ENCODE measurements around the gene RANBP17. TPM values are rescaled to one million over a fixed set of nuclear protein-coding genes. Genes with fewer than 3 reads are reported as not detected.

The RANBP17 gene
- total and polyA plus RNA-seq, 2 donors (not counting 1 experiment from before 2014, with no cell fraction given): 3.1 to 3.5 TPM

DNA sequence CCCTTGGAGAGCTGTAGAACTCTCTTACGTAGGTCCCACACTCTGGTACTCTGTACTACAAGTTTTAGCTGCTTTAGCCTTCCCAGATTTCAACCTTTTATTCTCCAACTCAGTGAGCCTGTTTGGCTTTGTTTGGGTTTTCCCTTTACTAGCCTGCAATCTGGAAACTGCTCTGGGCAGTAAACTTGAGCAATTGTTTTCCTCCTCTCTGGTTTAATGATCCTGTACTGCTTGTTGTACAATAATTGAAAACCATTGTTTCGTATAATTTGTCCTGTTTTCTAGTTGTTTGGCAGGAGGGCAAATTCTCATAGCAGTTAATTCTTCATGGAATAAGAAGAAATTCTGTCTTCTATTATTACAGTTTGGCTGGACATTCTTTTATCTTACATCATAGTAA, 384.4 kb downstream of the RANBP17 start:
- Histone ChIP-seq H3K27ac (ENCODE audit: insufficient read depth, low read length) (no peak overlapping the region), H4K20me1 (ENCODE audit: control insufficient read depth, extremely low read depth, insufficient read depth, low read length) (no peaks in the 10 kb centered on the region), H3K79me2 (ENCODE audit: control insufficient read depth, insufficient read depth, low read length) (no peaks in the 10 kb centered on the region), H3K9me3 (ENCODE audit: control insufficient read depth, insufficient read depth, low read depth, low read length) (no peaks in the 10 kb centered on the region), H3K36me3 (ENCODE audit: control insufficient read depth, insufficient read depth, low read length) (no peaks in the 10 kb centered on the region), H3K4me3 (replicated peaks in 1 of 4; ENCODE audit: control extremely low read depth in 1 of 4, insufficient read depth in 1 of 4, low read depth in 3 of 4, low read length in 4 of 4) (no peak overlapping the region), H3K27me3 (ENCODE audit: control insufficient read depth, insufficient read depth, low read length) (no peaks in the 10 kb centered on the region), H3K9ac (ENCODE audit: insufficient read depth, low read length) (no peak overlapping the region), H3K4me2 (ENCODE audit: extremely low read depth, insufficient read depth, low read length) (no peak overlapping the region), H3K4me1 (ENCODE audit: control insufficient read depth, extremely low read depth, insufficient read depth, low read length) (no peaks in the 10 kb centered on the region), H2AFZ (ENCODE audit: low read length) (no peak overlapping the region)
- TF ChIP-seq, protein P1, sequence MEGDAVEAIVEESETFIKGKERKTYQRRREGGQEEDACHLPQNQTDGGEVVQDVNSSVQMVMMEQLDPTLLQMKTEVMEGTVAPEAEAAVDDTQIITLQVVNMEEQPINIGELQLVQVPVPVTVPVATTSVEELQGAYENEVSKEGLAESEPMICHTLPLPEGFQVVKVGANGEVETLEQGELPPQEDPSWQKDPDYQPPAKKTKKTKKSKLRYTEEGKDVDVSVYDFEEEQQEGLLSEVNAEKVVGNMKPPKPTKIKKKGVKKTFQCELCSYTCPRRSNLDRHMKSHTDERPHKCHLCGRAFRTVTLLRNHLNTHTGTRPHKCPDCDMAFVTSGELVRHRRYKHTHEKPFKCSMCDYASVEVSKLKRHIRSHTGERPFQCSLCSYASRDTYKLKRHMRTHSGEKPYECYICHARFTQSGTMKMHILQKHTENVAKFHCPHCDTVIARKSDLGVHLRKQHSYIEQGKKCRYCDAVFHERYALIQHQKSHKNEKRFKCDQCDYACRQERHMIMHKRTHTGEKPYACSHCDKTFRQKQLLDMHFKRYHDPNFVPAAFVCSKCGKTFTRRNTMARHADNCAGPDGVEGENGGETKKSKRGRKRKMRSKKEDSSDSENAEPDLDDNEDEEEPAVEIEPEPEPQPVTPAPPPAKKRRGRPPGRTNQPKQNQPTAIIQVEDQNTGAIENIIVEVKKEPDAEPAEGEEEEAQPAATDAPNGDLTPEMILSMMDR (conservative IDR thresholded peaks at IDR 0.05 in 1 of 2, IDR thresholded peaks at IDR 0.05 in 1 of 2; ENCODE audit: low read depth in 1 of 2, low read length in 2 of 2): no peak
- TF ChIP-seq EZH2 (IDR thresholded peaks at IDR 0.05; ENCODE audit: low read length, missing control alignments): no peak
- DNase-seq (ENCODE audit: low read depth in 2 of 2): no peak

DNA sequence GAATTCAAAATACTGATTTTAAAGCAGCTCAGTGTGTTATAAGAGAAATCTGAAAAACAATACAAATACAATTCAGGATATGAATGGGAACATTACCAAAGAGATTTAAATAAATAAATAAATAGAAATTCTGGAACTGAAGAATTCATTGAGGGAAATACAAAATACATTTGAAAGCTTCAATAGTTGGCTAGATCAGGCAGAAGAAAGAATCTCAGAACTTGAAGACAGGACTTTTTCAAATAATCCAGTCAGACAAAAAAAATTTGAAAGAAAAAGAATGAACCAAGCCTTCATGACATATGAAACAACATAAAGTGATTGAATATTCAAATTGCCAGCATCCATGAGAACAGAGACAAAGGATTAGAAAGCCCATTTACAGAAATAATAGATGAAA, 387.6 kb downstream of the RANBP17 start:
- Histone ChIP-seq H3K79me2 (ENCODE audit: control insufficient read depth, insufficient read depth, low read length) (no peaks in the 10 kb centered on the region), H2AFZ (ENCODE audit: low read length) (no peak overlapping the region), H3K4me1 (ENCODE audit: control insufficient read depth, extremely low read depth, insufficient read depth, low read length) (no peaks in the 10 kb centered on the region), H3K9ac (ENCODE audit: insufficient read depth, low read length) (no peak overlapping the region), H3K27ac (ENCODE audit: insufficient read depth, low read length) (no peak overlapping the region), H3K9me3 (ENCODE audit: control insufficient read depth, insufficient read depth, low read depth, low read length) (no peaks in the 10 kb centered on the region), H3K4me3 (replicated peaks in 1 of 4; ENCODE audit: control extremely low read depth in 1 of 4, insufficient read depth in 1 of 4, low read depth in 3 of 4, low read length in 4 of 4) (no peak overlapping the region), H3K27me3 (ENCODE audit: control insufficient read depth, insufficient read depth, low read length) (no peaks in the 10 kb centered on the region), H4K20me1 (ENCODE audit: control insufficient read depth, extremely low read depth, insufficient read depth, low read length) (no peaks in the 10 kb centered on the region), H3K4me2 (ENCODE audit: extremely low read depth, insufficient read depth, low read length) (no peak overlapping the region), H3K36me3 (ENCODE audit: control insufficient read depth, insufficient read depth, low read length) (no peaks in the 10 kb centered on the region)
- no peak for TF ChIP-seq EZH2 (IDR thresholded peaks at IDR 0.05; ENCODE audit: low read length, missing control alignments)
- TF ChIP-seq, protein P1 (conservative IDR thresholded peaks at IDR 0.05 in 1 of 2, IDR thresholded peaks at IDR 0.05 in 1 of 2; ENCODE audit: low read depth in 1 of 2, low read length in 2 of 2): no peak
- no peak for DNase-seq (ENCODE audit: low read depth in 2 of 2)

DNA sequence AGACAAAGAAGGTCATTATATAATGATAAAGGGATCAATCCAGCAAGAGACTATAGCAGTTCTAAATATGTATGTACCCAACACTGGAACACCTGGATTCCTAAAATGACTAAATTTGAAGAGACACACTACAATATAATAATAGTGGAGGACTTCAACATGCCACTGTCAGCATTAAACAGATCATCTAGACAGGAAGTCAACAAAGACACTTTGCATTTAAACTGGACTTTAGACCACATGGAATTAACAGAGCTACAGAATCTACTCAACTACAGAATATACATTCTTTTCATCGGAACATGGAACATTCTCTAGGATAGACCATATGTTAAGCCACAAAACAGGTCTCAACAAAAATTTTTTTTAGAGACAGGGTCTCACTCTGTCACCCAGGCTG, 388.9 kb downstream of the RANBP17 start:
- DNase-seq (ENCODE audit: low read depth in 2 of 2): no peak
- H3K9me3 ChIP-seq (ENCODE audit: control insufficient read depth, insufficient read depth, low read depth, low read length): no peaks in the 10 kb centered on the region
- H4K20me1 ChIP-seq (ENCODE audit: control insufficient read depth, extremely low read depth, insufficient read depth, low read length): no peaks in the 10 kb centered on the region
- no peak overlapping the region for H3K9ac ChIP-seq (ENCODE audit: insufficient read depth, low read length)
- H3K4me3 ChIP-seq (replicated peaks in 1 of 4; ENCODE audit: control extremely low read depth in 1 of 4, insufficient read depth in 1 of 4, low read depth in 3 of 4, low read length in 4 of 4): no peak overlapping the region
- TF ChIP-seq EZH2 (IDR thresholded peaks at IDR 0.05; ENCODE audit: low read length, missing control alignments): no peak
- TF ChIP-seq, protein P1 (conservative IDR thresholded peaks at IDR 0.05 in 1 of 2, IDR thresholded peaks at IDR 0.05 in 1 of 2; ENCODE audit: low read depth in 1 of 2, low read length in 2 of 2): no peak
- no peaks in the 10 kb centered on the region for H3K36me3 ChIP-seq (ENCODE audit: control insufficient read depth, insufficient read depth, low read length)
- H3K27me3 ChIP-seq (ENCODE audit: control insufficient read depth, insufficient read depth, low read length): no peaks in the 10 kb centered on the region
- H3K27ac ChIP-seq (ENCODE audit: insufficient read depth, low read length): no peak overlapping the region
- no peak overlapping the region for H2AFZ ChIP-seq (ENCODE audit: low read length)
- no peak overlapping the region for H3K4me2 ChIP-seq (ENCODE audit: extremely low read depth, insufficient read depth, low read length)
- H3K79me2 ChIP-seq (ENCODE audit: control insufficient read depth, insufficient read depth, low read length): no peaks in the 10 kb centered on the region
- H3K4me1 ChIP-seq (ENCODE audit: control insufficient read depth, extremely low read depth, insufficient read depth, low read length): no peaks in the 10 kb centered on the region

Measured in fibroblast of lung (primary cell).